Stimulated activated CD8-positive, alpha-beta memory T cell treated with anti-CD3 and anti-CD28 coated beads, Interleukin-7, amount 100 ng/mL, for 1 hour (primary cell): Measurements from ENCODE around the gene RMND5A.
"Not testable (repeated sequence)": the region's sequence is repeated elsewhere in the genome, so short reads cannot be mapped to it uniquely, and the experiment has no call there.

Source experiments
- DNase-seq, 2 donors: peaks; one replicate each; pipeline ENCODE4 v3.0.0-alpha.2; 2020; ENCODE audit warnings: low read depth in 2 of 2

Gene RMND5A

GRCh38 chr2:86714579-86715173 lies 5.4 kb upstream of the RMND5A start:
- not testable (repeated sequence) for DNase-seq

DNA sequence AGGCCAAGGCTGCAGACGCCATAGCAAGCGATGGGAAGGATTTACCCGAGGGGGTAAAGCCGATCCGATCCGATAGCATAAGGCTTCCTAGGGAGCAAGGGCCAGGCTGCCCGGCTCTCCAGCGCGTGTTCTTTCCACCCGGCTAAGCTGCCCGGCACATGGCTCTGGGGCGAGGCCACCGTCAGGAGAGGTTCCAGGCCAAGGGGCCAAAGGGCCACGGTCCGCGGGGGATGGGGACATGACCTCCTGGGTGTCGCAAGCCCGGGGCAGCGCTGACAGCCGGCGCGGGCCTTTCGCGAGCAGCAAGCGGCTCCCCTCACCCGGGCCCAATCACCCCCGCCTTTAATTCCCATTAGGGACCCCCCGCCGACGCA lies 841 bp upstream of the RMND5A start:
- not testable (repeated sequence) for DNase-seq

DNA sequence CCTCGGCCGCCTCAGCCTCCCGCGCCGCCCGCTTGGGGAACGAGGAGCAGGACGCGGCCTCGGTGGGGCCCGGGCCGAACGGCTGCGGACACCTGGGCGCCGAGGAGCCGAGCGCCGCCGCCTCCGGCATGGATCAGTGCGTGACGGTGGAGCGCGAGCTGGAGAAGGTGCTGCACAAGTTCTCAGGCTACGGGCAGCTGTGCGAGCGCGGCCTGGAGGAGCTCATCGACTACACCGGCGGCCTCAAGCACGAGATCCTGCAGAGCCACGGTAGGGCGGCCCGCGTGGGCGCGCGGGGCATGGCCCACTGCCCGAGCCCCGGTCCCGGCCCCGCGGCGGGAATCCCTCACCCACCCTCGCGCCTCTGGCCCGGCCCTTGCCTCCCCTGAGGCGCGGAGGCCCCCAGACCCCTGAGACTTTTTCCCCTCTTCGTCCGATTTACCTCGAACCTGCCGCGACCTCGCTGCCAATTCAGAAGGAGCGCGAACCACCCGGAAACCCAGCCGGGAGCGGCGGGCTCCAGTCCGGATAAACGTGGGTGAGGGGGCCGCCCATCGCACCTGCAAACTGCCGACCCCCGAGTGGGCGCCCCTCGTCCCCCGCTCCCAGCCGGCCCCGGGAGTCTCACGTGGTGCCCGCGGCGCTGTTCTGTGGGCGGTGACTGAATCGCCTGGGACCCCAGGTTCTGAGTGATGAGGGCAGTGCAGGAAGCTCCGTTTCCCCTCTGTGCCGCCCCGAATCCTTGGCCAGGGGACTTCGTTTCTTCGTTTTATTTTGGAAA lies 639 bp downstream of the RMND5A start:
- peak in 1 of 2 donors; percentile 19 for DNase-seq

DNA sequence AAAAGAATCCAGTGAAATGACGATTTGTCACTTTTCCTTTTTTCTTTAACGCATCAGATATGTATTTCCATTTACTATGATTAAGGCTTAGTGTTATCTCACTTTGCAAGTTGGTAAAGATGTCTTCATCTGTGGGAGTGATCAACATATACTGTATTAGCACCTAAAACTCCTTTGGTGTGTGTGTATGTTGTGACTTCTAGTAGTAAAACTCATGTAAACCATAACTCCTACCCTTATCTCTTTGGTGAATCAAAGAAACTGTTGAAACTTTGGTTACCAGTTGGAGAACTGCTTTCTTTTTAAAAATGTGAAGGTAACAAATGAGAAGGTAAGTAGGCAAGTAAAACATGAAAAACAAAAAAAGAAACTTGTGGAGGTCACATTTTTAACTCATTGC lies 5.6 kb downstream of the RMND5A start:
- not testable (repeated sequence) for DNase-seq

- DNase-seq = not testable (repeated sequence)
Observed at GRCh38 chr2:86732040-86732525, 12.0 kb downstream of the RMND5A start.

DNA sequence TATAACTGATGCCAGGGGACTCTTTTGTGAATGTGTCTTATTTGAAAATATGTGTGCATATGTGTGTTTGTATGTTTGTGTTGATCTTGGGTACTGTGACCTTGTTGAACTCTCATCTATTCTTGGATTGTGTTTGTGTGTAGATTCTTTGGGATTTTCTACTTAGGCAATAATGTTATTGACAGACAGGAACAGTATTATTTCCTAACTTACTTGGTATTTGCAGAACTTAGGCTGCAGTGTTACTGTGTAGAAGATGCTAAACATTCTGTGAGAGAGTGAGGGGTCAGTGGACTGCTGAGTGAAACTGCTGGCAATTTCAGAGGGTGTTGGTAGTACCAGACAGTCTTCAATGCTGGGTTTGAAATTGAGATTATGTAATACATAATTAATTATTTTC lies 12.7 kb downstream of the RMND5A start:
- DNase-seq = not testable (repeated sequence)

DNA sequence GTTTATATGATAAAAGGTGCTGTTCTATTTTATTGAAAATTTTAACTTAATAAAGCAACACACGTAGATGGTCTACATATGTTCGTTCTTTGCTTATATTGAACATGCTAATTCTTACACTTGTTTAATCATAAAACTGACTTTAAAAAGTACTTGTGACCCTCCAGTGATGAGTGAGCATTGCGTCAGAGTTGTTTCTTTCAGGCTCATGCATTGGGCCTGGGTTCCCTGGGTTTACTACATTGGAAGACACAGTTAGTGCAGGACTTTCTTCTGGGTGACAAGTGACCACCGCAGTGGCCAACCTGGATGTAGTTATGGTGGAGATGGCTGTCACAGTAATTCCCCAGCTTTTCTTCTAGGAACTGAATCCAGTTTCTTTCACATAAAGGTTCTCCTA lies 13.4 kb downstream of the RMND5A start:
- DNase-seq = not testable (repeated sequence)

DNA sequence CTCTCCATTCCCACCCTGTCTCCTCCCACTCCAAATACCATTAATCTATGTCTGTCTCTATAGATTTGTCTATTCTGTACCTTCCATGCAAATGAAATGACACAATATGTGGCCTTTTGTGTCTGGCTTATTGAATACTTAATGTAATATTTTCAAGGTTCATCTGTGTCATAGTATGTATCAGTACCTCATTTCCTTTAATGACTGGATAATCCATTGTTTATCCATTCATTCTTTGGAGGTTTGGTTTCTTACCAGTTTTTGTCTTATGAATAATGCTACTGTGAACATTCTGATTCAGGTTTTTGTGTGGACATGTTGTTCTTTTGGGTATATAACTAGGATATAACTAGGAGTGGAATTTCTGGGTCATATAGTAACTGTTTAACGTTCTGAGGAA lies 14.8 kb downstream of the RMND5A start:
- not testable (repeated sequence) for DNase-seq

GRCh38 chr2:86739485-86739884 lies 19.4 kb downstream of the RMND5A start:
- DNase-seq = not testable (repeated sequence)

DNA sequence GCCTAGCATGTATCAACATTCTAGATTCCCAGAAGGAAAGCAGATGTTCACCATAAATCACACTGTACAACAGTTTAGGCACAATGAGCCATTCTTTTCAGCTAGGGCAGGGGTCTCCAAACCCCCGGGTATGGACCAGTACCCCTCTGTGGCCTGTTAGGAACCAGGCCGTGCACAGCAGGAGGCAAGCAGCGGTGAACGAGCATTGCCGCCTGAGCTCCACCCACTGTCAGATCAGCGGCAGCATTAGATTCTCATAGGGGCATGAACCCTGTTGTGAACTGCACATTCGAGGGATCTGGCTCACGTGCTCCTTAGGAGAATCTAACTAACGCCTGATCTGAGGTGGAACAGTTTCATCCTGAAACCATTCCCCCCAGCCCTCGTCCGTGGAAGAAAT lies 19.8 kb downstream of the RMND5A start:
- not testable (repeated sequence) for DNase-seq

- not testable (repeated sequence) for DNase-seq
Observed at GRCh38 chr2:86741889-86742498, 21.9 kb downstream of the RMND5A start.

DNA sequence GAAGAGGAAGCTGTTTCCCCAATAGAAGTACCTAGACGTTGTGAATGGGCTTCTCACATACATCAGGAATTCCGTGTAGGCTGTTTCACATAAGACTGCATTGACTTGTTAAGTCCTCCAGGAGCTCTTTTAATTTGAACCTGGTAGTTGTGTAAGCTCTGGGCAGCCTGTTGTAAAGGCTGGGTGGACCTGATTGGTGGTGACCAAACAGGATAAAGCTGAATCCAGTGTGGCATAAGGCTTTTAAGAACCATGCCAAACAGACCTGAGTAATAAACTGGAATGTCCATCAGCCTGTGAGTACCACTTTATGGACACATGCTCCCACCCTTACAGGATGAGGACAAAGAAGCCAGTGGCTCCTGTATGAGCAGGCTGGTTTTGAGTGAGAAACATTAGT lies 24.1 kb downstream of the RMND5A start:
- DNase-seq = no peak

GRCh38 chr2:86746939-86747338 lies 26.8 kb downstream of the RMND5A start:
- DNase-seq = no peak

DNA sequence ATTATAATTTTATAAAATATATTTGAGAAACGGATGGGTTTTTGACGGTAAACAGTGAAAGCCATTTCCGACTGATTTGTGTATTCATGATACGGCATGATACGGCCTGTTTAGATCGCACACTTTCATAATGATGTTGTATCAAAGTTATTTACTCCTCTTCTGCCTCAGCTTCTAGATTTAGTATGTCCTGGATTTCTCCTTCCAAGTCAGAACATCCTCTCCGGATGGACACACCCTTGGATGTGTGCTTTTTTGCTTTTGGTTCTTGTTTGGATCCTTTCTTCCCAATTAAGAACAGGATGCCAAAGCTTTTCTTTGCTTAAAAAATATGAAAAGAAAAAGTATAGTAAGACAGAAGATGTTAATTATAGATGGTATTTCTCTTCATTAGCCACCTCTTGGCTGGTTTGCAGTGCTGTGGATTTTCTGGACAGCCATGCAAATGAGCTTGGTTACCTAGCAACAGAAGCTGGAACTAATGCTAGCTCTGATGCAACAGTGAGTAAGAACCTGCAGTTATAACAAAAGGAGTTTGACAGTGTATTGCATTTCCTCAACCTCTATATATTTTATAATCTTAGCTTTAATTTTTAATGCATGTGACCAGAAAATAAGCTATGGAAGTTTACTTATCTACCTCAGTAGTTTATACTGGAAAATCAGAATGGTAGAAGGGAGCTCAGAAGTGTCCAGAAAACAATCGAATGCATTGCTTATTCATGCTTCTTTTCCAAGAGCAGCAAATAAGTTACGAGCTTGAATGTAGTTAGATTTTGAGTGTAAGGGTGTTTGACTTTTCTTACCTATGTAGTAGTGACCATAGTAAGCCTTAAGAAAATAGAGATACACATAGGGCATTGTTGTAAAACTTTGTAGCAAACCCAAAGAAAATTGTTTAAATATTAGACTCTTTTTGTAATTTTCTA lies 27.9 kb downstream of the RMND5A start:
- DNase-seq = no peak

GRCh38 chr2:86750240-86750839 lies 30.2 kb downstream of the RMND5A start:
- DNase-seq = no peak

- DNase-seq = no peak
Observed at GRCh38 chr2:86751778-86752177, 31.7 kb downstream of the RMND5A start.

DNA sequence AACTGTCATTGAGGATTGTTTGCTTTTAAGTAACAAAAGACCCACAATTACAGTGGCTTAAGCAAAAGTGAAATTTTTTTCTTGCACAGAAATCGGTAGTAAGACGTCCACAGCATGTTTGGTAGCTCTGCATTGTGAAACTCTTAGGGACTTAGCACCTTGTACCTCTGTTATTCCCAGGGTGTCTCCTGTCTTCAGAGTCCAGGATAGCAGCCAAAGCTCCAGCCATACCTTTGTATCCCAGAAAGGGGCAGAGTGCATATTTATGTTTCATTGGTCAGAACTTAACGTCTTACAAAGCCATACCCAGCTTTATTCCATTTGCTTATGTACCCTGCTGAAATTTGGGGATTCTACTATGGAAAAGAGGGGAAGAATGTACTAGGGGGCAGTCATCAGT lies 32.8 kb downstream of the RMND5A start:
- DNase-seq = no peak

DNA sequence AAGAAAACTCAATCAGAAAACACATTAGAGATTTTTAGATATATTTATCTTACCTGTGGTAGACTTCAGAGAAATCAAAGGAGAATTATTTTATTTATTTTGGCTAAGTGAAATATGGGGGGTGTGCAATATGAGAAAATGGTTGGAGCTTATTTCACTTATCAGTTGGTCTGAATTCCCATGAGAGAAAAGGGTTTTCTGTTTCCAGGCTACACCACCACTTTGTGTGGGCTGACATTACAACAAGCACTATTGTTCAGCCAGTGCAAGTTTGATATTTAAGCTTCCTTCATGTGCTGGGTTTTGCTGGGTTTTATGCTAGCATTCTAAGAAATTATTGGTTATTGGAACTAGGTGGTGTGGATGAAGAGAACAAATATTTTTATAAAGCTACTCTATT lies 33.5 kb downstream of the RMND5A start:
- DNase-seq = no peak

DNA sequence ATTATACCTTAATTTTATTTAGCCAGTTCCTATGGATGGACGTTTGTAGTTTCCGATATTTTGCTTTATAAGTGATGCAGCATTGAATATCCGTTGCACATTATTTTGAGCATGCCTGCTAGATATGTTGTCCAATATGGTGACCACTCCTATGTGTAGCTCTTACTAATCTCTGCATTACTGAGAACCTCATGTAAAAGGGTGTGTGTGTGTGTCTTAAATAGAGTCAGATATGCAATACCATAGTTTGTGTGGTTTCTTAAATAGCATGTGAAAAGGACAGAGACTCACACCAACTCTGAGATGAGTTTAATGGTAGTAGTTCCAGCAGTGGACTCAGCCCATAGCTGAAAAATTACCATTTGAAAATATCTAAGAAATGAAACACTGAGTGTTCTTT lies 38.3 kb downstream of the RMND5A start:
- DNase-seq = no peak

GRCh38 chr2:86760371-86760770 lies 40.3 kb downstream of the RMND5A start:
- DNase-seq = no peak

DNA sequence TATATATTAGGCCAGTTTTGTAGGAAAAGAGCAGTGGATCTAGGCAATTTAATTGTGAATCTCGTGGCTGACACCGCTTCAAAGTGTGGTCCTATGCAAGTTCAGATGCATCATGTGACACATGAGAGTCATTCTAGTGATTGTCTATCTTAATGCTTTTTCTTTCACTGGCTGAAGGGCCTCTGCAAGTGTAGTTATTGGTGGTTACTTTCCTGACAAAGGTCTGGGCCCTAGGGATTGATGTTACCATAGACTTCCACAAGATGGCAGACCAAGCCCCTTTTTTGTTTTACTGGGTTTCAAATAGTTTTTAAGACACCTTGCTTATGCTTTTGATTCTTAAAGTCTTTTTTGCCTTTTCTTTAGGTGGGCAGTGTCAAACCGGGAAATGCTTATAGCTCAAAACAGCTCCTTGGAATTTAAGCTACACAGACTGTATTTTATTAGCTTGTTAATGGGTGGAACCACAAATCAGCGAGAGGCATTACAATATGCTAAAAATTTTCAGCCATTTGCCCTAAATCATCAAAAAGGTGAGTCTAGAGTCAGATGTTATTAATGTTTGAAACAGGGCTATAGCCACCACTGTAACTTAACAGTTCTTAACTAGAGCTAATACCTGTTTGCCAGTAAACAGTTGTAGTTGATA lies 44.7 kb downstream of the RMND5A start:
- no peak for DNase-seq
